ENCODE measurements around the gene ANKRD35. TPM values are rescaled to one million over a fixed set of nuclear protein-coding genes. Genes with fewer than 3 reads are reported as not detected.

Gene ANKRD35
- total and polyA plus RNA-seq, 2 experiments from 2014 or later = 0.77 TPM; not detected in 1

DNA sequence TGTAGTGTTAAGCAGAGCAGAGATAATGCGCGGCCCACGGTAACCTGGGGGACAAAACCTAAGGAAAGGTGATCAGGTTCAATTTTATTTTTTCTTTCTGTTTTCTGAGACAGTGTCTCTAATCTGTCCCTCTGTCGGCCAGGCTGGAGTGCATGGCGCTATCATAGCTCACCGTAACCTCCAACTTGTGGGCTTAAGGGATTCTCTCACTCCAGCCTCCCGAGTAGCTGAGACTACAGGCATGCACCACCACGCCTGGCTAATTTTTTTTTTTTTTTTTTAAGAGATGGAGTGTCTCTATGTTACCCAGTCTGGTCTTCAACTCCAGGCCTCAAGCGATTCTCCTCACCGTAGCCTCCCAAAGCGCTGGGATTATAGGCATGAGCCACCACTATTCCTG lies 724 bp upstream of the ANKRD35 start:
- Histone ChIP-seq H3K4me3 (peak overlapping the region; percentile 46), H3K27me3 (peaks cover 26% of the 10 kb centered on the region), H3K27ac (no peak overlapping the region), H3K4me1 (ENCODE audit: low read depth) (peaks cover under 1% of the 10 kb centered on the region), H3K9me3 (ENCODE audit: low read depth) (no peaks in the 10 kb centered on the region), H3K36me3 (no peaks in the 10 kb centered on the region)
- DNase-seq (ENCODE audit: low read depth in 1 of 2, low spot score in 1 of 2) = no peak
- TF ChIP-seq, protein P1, sequence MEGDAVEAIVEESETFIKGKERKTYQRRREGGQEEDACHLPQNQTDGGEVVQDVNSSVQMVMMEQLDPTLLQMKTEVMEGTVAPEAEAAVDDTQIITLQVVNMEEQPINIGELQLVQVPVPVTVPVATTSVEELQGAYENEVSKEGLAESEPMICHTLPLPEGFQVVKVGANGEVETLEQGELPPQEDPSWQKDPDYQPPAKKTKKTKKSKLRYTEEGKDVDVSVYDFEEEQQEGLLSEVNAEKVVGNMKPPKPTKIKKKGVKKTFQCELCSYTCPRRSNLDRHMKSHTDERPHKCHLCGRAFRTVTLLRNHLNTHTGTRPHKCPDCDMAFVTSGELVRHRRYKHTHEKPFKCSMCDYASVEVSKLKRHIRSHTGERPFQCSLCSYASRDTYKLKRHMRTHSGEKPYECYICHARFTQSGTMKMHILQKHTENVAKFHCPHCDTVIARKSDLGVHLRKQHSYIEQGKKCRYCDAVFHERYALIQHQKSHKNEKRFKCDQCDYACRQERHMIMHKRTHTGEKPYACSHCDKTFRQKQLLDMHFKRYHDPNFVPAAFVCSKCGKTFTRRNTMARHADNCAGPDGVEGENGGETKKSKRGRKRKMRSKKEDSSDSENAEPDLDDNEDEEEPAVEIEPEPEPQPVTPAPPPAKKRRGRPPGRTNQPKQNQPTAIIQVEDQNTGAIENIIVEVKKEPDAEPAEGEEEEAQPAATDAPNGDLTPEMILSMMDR (IDR thresholded peaks at IDR 0.05; ENCODE audit: low read depth, low read length) = no peak

DNA sequence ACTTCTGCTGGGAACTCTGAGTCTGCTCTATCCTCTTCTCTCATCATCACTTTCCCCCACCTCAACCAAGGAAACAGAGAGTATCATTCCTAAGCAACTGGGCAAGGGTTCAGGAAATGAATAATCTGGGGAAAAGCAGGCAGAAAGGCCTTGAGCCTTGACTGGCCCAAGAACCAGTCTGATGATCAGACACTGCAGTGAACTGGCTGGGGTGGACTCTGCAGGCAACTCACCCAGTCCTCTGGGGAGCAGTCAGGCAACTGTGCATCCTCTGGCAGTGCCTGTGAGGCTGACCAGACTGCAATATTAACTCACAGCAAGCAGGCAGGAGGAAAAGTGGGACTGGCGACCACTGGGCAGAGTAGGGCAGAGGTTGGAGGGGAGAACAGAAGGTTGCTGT lies 991 bp downstream of the ANKRD35 start:
- peak in 1 of 2 donors; percentile 59 for DNase-seq (ENCODE audit: low read depth in 1 of 2, low spot score in 1 of 2)
- peaks cover 5% of the 10 kb centered on the region for H3K4me1 ChIP-seq (ENCODE audit: low read depth)
- H3K36me3 ChIP-seq = no peaks in the 10 kb centered on the region
- TF ChIP-seq, protein P1 (IDR thresholded peaks at IDR 0.05; ENCODE audit: low read depth, low read length) = no peak
- no peak overlapping the region for H3K4me3 ChIP-seq
- no peaks in the 10 kb centered on the region for H3K9me3 ChIP-seq (ENCODE audit: low read depth)
- peaks cover 26% of the 10 kb centered on the region for H3K27me3 ChIP-seq
- no peak overlapping the region for H3K27ac ChIP-seq

DNA sequence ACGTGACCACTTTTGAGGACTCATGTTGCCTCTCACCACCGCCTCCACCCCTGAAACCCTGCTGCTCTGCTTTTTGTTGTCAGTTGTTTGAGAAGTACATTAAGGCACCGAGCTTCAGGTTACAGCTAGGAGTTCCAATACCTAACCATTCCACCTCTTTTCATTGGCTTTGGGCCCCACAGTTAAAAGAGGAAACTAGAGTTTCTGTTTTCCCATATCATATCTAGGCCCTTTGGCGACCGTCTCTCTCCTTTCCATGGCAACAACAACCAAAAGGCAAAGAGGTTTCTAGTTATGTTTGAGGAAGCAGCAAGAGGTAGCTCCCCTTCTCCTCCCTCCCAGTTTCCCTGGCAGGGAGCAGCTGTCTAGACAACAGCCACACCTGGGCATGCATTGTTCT lies 5.9 kb downstream of the ANKRD35 start:
- no peak for DNase-seq (ENCODE audit: low read depth in 1 of 2, low spot score in 1 of 2)
- Histone ChIP-seq H3K27me3 (peaks cover 20% of the 10 kb centered on the region), H3K27ac (no peak overlapping the region), H3K9me3 (ENCODE audit: low read depth) (no peaks in the 10 kb centered on the region), H3K4me1 (ENCODE audit: low read depth) (peaks cover 8% of the 10 kb centered on the region), H3K4me3 (no peak overlapping the region), H3K36me3 (no peaks in the 10 kb centered on the region)
- TF ChIP-seq, protein P1 (IDR thresholded peaks at IDR 0.05; ENCODE audit: low read depth, low read length) = no peak

DNA sequence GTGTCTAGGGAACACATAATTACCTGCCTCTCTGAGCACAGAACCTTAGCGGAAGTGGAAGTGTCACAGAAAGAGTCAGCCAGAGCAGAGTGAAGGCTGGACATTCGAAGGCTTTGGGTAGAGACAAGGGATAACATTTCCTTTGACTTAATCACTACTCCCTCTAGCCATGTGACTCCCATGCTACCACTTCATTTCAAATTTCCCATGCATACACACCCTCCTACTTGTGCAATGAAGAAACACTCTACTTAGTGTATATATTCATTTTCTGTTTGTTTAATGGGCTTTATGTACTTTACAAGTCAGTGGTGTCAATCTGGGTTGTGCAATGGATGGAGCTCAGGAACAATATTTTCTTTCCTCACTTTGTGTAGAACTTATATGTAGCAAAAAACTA lies 6.9 kb downstream of the ANKRD35 start:
- TF ChIP-seq, protein P1 (IDR thresholded peaks at IDR 0.05; ENCODE audit: low read depth, low read length) = no peak
- Histone ChIP-seq H3K9me3 (ENCODE audit: low read depth) (no peaks in the 10 kb centered on the region), H3K4me3 (no peak overlapping the region), H3K27me3 (peaks cover 12% of the 10 kb centered on the region), H3K27ac (no peak overlapping the region), H3K36me3 (no peaks in the 10 kb centered on the region), H3K4me1 (ENCODE audit: low read depth) (peaks cover 8% of the 10 kb centered on the region)
- DNase-seq (ENCODE audit: low read depth in 1 of 2, low spot score in 1 of 2) = no peak

DNA sequence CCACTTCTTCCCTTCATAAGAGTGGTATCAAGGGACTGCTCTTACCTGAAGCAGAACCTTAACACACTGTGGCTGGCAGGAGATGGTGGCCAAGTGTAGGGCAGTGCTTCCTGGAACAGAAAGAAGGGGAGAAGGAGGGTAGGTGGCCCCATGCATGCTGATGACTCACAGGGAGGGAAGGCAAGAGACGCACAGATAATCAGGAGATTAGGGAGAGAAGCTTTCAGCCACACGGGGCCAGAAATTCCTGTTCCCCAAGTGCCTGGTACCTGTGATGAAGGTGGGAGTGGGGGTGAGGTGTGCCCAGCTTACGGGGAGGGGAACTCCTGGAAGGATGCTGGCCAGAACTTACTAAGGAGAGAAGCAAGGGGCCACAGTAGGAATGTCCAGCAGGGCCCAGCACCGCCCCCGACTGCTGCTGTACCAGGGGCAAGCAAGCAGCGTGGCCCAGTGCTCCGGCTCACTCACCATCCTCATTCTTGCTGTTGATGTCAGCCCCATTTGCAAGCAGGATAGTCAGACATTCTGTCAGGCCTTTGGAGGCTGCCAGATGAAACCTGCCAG lies 7.7 kb downstream of the ANKRD35 start:
- Histone ChIP-seq H3K4me1 (ENCODE audit: low read depth) (peaks cover 8% of the 10 kb centered on the region), H3K9me3 (ENCODE audit: low read depth) (no peaks in the 10 kb centered on the region), H3K27me3 (peaks cover 10% of the 10 kb centered on the region), H3K36me3 (no peaks in the 10 kb centered on the region), H3K27ac (no peak overlapping the region), H3K4me3 (no peak overlapping the region)
- DNase-seq (ENCODE audit: low read depth in 1 of 2, low spot score in 1 of 2) = no peak
- TF ChIP-seq, protein P1 (IDR thresholded peaks at IDR 0.05; ENCODE audit: low read depth, low read length) = no peak
